ENCODE data around the gene RNF112.

RNF112 gene

GRCh38 chr17:19386974-19387920 is 23.8 kb upstream of the RNF112 start, which contains the start of gene MFAP4:
Gene MFAP4, minus strand, starts transcription at chr17:19387190. Its CDS starts 35 bp downstream, at chr17:19387155.
- peaks cover 33% of the 10 kb centered on the region for H3K36me3 ChIP-seq
- peak within 1 kb of the TSS; percentile 50 to 53 for H3K4me3 ChIP-seq (ENCODE audit: low read depth in 1 of 2, low read length in 1 of 2)
- H3K27ac ChIP-seq = peak within 1 kb of the TSS; percentile 74
- no peaks in the 10 kb centered on the region for H3K9me3 ChIP-seq
- no peaks in the 10 kb centered on the region for H3K27me3 ChIP-seq
- H3K4me1 ChIP-seq (ENCODE audit: control insufficient read depth in 1 of 2, insufficient read depth in 1 of 2, low read depth in 1 of 2, low read length in 1 of 2) = peaks cover 12 to 21% of the 10 kb centered on the region in 2 experiments
- TF ChIP-seq, protein P1, sequence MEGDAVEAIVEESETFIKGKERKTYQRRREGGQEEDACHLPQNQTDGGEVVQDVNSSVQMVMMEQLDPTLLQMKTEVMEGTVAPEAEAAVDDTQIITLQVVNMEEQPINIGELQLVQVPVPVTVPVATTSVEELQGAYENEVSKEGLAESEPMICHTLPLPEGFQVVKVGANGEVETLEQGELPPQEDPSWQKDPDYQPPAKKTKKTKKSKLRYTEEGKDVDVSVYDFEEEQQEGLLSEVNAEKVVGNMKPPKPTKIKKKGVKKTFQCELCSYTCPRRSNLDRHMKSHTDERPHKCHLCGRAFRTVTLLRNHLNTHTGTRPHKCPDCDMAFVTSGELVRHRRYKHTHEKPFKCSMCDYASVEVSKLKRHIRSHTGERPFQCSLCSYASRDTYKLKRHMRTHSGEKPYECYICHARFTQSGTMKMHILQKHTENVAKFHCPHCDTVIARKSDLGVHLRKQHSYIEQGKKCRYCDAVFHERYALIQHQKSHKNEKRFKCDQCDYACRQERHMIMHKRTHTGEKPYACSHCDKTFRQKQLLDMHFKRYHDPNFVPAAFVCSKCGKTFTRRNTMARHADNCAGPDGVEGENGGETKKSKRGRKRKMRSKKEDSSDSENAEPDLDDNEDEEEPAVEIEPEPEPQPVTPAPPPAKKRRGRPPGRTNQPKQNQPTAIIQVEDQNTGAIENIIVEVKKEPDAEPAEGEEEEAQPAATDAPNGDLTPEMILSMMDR (IDR thresholded peaks at IDR 0.05) = no peak

- TF ChIP-seq, protein P1 (IDR thresholded peaks at IDR 0.05) = no peak
These were observed 23.0 kb upstream of the RNF112 start for GRCh38 chr17:19387921-19388521.

DNA sequence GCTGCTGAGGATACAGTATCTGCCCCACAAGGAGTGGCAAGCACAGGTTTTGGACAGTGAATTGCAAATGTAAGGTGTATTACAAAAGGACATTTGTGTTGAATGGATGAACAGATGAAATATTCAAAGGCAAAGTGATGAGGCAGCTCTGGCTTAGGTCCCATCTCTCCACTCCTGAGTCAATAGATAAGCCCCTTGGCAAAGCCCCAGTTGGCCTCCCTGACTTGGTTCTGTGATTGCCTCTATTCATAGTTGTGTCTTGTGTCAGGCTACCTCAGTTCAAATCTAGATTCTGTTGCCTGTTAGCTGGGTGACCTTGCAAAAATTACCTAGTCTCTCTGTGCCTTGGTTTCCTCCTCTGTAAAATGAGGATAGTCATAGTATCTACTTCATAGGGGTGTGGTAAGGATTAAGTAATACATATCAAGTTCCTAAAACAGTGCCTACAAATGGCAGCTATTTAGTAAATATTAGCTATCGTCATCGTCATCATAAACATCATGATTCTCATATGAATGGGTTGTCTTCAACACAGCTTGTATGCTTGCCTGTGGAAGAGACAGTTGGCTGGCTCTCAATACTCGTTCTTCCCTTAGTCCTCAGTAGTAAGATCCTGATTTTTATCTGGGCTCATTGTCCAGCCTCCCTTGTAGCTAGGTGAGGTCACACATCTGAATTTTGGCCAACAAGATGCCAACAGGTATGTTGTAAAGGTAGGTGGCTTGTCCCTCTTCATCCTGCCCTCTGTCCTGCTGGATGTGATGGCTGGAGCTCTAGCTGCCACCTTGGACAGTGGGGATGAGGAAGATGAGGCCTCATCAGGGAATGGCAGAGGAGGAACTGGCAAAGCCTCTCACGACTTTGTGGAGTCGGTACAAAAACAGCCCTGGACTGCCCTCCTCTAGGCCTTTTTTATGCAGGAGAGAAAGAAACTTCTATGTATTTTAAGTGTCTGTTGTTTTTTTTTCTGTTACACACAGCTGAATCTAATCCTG is 21.9 kb upstream of the RNF112 start:
- no peaks in the 10 kb centered on the region for H3K27me3 ChIP-seq
- no peak overlapping the region for H3K27ac ChIP-seq
- TF ChIP-seq, protein P1 (IDR thresholded peaks at IDR 0.05) = no peak
- peaks cover 12 to 21% of the 10 kb centered on the region in 2 experiments for H3K4me1 ChIP-seq (ENCODE audit: control insufficient read depth in 1 of 2, insufficient read depth in 1 of 2, low read depth in 1 of 2, low read length in 1 of 2)
- peaks cover 14% of the 10 kb centered on the region for H3K36me3 ChIP-seq
- H3K4me3 ChIP-seq (ENCODE audit: low read depth in 1 of 2, low read length in 1 of 2) = no peak overlapping the region
- no peaks in the 10 kb centered on the region for H3K9me3 ChIP-seq

More at GRCh38 chr17:19387921-19388521, 23.0 kb upstream of the RNF112 start:
- Histone ChIP-seq H3K4me1 (ENCODE audit: control insufficient read depth in 1 of 2, insufficient read depth in 1 of 2, low read depth in 1 of 2, low read length in 1 of 2) (peaks cover 12 to 21% of the 10 kb centered on the region in 2 experiments), H3K27ac (no peak overlapping the region), H3K9me3 (no peaks in the 10 kb centered on the region), H3K36me3 (peaks cover 25% of the 10 kb centered on the region), H3K4me3 (ENCODE audit: low read depth in 1 of 2, low read length in 1 of 2) (no peak overlapping the region), H3K27me3 (no peaks in the 10 kb centered on the region)

DNA sequence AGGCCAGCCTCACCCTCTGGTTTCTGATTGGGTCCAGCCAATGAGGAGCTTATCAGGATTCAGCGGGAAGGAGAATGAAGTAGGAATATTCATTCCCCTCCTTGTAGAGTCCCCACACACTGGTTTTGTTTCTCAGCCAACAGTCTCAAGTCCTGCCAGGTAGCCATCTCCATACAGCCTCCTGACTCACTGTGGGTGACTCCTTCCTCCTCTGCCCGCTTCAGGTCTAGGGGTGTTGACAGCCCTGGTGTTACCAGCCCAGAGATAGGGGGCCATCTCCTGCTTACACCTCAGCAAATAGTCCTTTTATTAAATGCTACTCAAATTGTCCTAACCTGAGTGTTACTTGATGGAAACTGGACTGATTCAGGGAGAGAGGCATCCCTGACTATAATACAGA is 20.1 kb upstream of the RNF112 start:
- Histone ChIP-seq H3K27ac (no peak overlapping the region), H3K9me3 (no peaks in the 10 kb centered on the region), H3K4me1 (ENCODE audit: control insufficient read depth in 1 of 2, insufficient read depth in 1 of 2, low read depth in 1 of 2, low read length in 1 of 2) (peaks cover 10 to 16% of the 10 kb centered on the region in 2 experiments), H3K4me3 (ENCODE audit: low read depth in 1 of 2, low read length in 1 of 2) (no peak overlapping the region), H3K27me3 (no peaks in the 10 kb centered on the region), H3K36me3 (no peaks in the 10 kb centered on the region)
- TF ChIP-seq, protein P1 (IDR thresholded peaks at IDR 0.05) = no peak

DNA sequence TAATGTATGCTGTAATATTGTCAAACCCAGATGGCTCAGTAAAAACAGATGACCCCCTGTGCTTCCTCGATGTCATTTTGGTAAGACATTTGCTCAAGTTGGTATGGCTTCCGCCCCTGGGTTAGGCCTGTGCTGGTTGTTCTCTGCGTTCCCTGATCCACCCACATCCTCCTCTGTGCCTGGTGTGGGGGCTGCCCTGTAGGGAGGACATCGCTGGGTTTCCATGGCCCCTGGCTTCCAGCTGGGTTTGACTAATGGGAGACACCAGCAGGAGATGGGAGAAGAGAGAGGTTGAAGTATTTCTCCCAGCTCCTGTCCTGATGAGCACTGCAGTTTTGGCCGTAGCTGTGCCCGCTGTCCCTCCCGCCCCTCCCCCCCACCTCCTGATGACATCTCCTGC is 19.6 kb upstream of the RNF112 start:
- no peak overlapping the region for H3K4me3 ChIP-seq (ENCODE audit: low read depth in 1 of 2, low read length in 1 of 2)
- no peaks in the 10 kb centered on the region for H3K36me3 ChIP-seq
- H3K4me1 ChIP-seq (ENCODE audit: control insufficient read depth in 1 of 2, insufficient read depth in 1 of 2, low read depth in 1 of 2, low read length in 1 of 2) = peaks cover 6 to 11% of the 10 kb centered on the region in 2 experiments
- H3K27ac ChIP-seq = no peak overlapping the region
- H3K27me3 ChIP-seq = no peaks in the 10 kb centered on the region
- no peaks in the 10 kb centered on the region for H3K9me3 ChIP-seq
- TF ChIP-seq, protein P1 (IDR thresholded peaks at IDR 0.05) = no peak
